C4-2B (cell line): ENCODE data around the gene ELFN1.

Experiments
- H3K27ac ChIP-seq: fragments of 450-650 bp; 2 replicates; pipeline ENCODE4 v1.5.1; 2017
- CTCF ChIP-seq: fragments of 450-650 bp; conservative IDR thresholded peaks from 2 replicates; pipeline ENCODE4 v1.5.1; 2017; ENCODE audit warnings: mild to moderate bottlenecking
- ZFX ChIP-seq: fragments of 450-650 bp; IDR thresholded peaks from 2 replicates; pipeline ENCODE4 v1.6.1; 2017

Gene ELFN1

DNA sequence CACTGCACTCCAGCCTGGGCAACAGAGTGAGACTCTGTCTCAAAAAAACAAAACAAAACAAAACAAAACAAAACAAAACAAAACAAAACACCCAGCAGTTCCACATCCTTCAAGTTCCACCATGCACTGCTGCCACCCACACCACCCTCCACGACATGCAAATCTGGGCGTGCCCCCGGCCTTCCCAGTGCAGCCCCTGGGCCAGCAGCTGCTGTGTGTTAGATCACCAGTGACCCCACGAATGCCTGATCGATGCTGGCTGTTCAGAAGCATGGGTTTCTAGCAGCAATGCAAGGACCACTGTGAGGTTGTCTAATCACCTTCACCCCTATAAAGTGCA, 36.3 kb downstream of the ELFN1 start:
- TF ChIP-seq ZFX (no peak), CTCF (no peak)
- no peak overlapping the region for H3K27ac ChIP-seq

- H3K27ac ChIP-seq, result no peak overlapping the region
- TF ChIP-seq CTCF (no peak), ZFX (no peak)
Measured at GRCh38 chr7:1706721-1707613, 36.9 kb downstream of the ELFN1 start.

GRCh38 chr7:1707756-1708595, 37.9 kb downstream of the ELFN1 start:
- TF ChIP-seq ZFX (no peak), CTCF (no peak; the same call in 1 of the 2 replicates)
- H3K27ac ChIP-seq, result no peak overlapping the region

- H3K27ac ChIP-seq, result no peak overlapping the region
- TF ChIP-seq ZFX, result no peak
- TF ChIP-seq CTCF, result no peak
Measured at GRCh38 chr7:1708596-1709251, 38.6 kb downstream of the ELFN1 start.

GRCh38 chr7:1709281-1709680, 39.2 kb downstream of the ELFN1 start:
- TF ChIP-seq ZFX, result no peak
- TF ChIP-seq CTCF, result no peak
- H3K27ac ChIP-seq, result no peak overlapping the region

- TF ChIP-seq ZFX, result no peak
- TF ChIP-seq CTCF, result no peak
- no peak overlapping the region for H3K27ac ChIP-seq
Measured at GRCh38 chr7:1709900-1710299, 39.8 kb downstream of the ELFN1 start.

- TF ChIP-seq ZFX (no peak), CTCF (no peak)
- no peak overlapping the region for H3K27ac ChIP-seq
Measured at GRCh38 chr7:1710936-1711335, 40.9 kb downstream of the ELFN1 start.
